Muscle layer of duodenum (tissue), 2 donors: ENCODE results near the gene BUD13.

ENCODE experiments used
- H3K27ac ChIP-seq: one replicate; pipeline ENCODE4 v1.7.0; 2013; ENCODE audit warnings: mild to moderate bottlenecking, low read length
- H3K27me3 ChIP-seq: one replicate; pipeline ENCODE4 v1.7.0; 2013; ENCODE audit warnings: low read depth, mild to moderate bottlenecking, control low read depth, low read length
- H3K36me3 ChIP-seq, 2 donors: one replicate each; pipeline ENCODE4 v1.7.0; 2013; ENCODE audit warnings: low read length in 2 of 2, control low read depth in 1 of 2, mild to moderate bottlenecking in 1 of 2; ENCODE audit not compliant: insufficient read depth in 2 of 2, control insufficient read depth in 1 of 2
- H3K4me1 ChIP-seq, 2 donors: one replicate each; pipeline ENCODE4 v1.7.0; 2013; ENCODE audit warnings: low read length in 2 of 2, mild to moderate bottlenecking in 2 of 2, control low read depth in 1 of 2, moderate library complexity in 1 of 2; ENCODE audit not compliant: insufficient read depth in 2 of 2, control insufficient read depth in 1 of 2
- H3K4me3 ChIP-seq, 2 donors: one replicate each; pipeline ENCODE4 v1.7.0; 2013; ENCODE audit warnings: low read length in 2 of 2, low read depth in 1 of 2, mild to moderate bottlenecking in 1 of 2
- H3K9me3 ChIP-seq, 2 donors: one replicate each; pipeline ENCODE4 v1.7.0; 2013; ENCODE audit warnings: low read length in 2 of 2, control low read depth in 1 of 2, mild to moderate bottlenecking in 1 of 2; ENCODE audit not compliant: control insufficient read depth in 1 of 2
- donor health status: healthy.

The BUD13 gene

GRCh38 chr11:116725434-116726221 is 47.2 kb downstream of the BUD13 start:
- Histone ChIP-seq H3K27ac (no peak overlapping the region), H3K36me3 (no peaks in the 10 kb centered on the region), H3K4me1 (no peaks in the 10 kb centered on the region), H3K27me3 (no peaks in the 10 kb centered on the region), H3K9me3 (no peaks in the 10 kb centered on the region), H3K4me3 (no peak overlapping the region)

- Histone ChIP-seq H3K27ac (no peak overlapping the region), H3K27me3 (no peaks in the 10 kb centered on the region), H3K4me1 (no peaks in the 10 kb centered on the region), H3K4me3 (no peak overlapping the region), H3K9me3 (no peaks in the 10 kb centered on the region), H3K36me3 (no peaks in the 10 kb centered on the region)
Measured at GRCh38 chr11:116724813-116725212, 48.0 kb downstream of the BUD13 start.

- Histone ChIP-seq H3K27me3 (no peaks in the 10 kb centered on the region), H3K36me3 (no peaks in the 10 kb centered on the region), H3K4me3 (no peak overlapping the region), H3K27ac (no peak overlapping the region), H3K4me1 (no peaks in the 10 kb centered on the region), H3K9me3 (no peaks in the 10 kb centered on the region)
Measured at GRCh38 chr11:116723511-116723910, 49.3 kb downstream of the BUD13 start.

- Histone ChIP-seq H3K9me3 (no peaks in the 10 kb centered on the region), H3K27me3 (no peaks in the 10 kb centered on the region)
Measured at GRCh38 chr11:116721988-116722387, 50.8 kb downstream of the BUD13 start.

GRCh38 chr11:116720895-116721294 is 51.9 kb downstream of the BUD13 start:
- H3K27ac ChIP-seq = no peak overlapping the region
- H3K9me3 ChIP-seq = no peaks in the 10 kb centered on the region
- H3K4me1 ChIP-seq = no peaks in the 10 kb centered on the region
- no peak overlapping the region for H3K4me3 ChIP-seq
- no peaks in the 10 kb centered on the region for H3K27me3 ChIP-seq
- no peaks in the 10 kb centered on the region for H3K36me3 ChIP-seq

More at GRCh38 chr11:116721988-116722387, 50.8 kb downstream of the BUD13 start:
- no peak overlapping the region for H3K4me3 ChIP-seq
- no peak overlapping the region for H3K27ac ChIP-seq
- no peaks in the 10 kb centered on the region for H3K36me3 ChIP-seq
- H3K4me1 ChIP-seq = no peaks in the 10 kb centered on the region

- Histone ChIP-seq H3K36me3 (no peaks in the 10 kb centered on the region), H3K4me3 (no peak overlapping the region), H3K27me3 (no peaks in the 10 kb centered on the region), H3K9me3 (no peaks in the 10 kb centered on the region), H3K4me1 (no peaks in the 10 kb centered on the region), H3K27ac (no peak overlapping the region)
Measured at GRCh38 chr11:116718955-116719501, 53.8 kb downstream of the BUD13 start.

GRCh38 chr11:116716621-116717020 is 56.2 kb downstream of the BUD13 start:
- H3K4me3 ChIP-seq = no peak overlapping the region
- H3K9me3 ChIP-seq = no peaks in the 10 kb centered on the region
- no peaks in the 10 kb centered on the region for H3K36me3 ChIP-seq
- H3K27me3 ChIP-seq = no peaks in the 10 kb centered on the region
- no peak overlapping the region for H3K27ac ChIP-seq
- H3K4me1 ChIP-seq = no peaks in the 10 kb centered on the region

- Histone ChIP-seq H3K4me1 (no peaks in the 10 kb centered on the region), H3K4me3 (no peak overlapping the region), H3K27ac (no peak overlapping the region), H3K9me3 (no peaks in the 10 kb centered on the region), H3K27me3 (no peaks in the 10 kb centered on the region), H3K36me3 (no peaks in the 10 kb centered on the region)
Measured at GRCh38 chr11:116715383-116715782, 57.4 kb downstream of the BUD13 start.

GRCh38 chr11:116714902-116715301 is 57.9 kb downstream of the BUD13 start:
- H3K4me3 ChIP-seq = no peak overlapping the region
- H3K27me3 ChIP-seq = no peaks in the 10 kb centered on the region
- no peak overlapping the region for H3K27ac ChIP-seq
- H3K9me3 ChIP-seq = no peaks in the 10 kb centered on the region
- H3K36me3 ChIP-seq = no peaks in the 10 kb centered on the region
- no peaks in the 10 kb centered on the region for H3K4me1 ChIP-seq

GRCh38 chr11:116712428-116712827 is 60.4 kb downstream of the BUD13 start:
- Histone ChIP-seq H3K36me3 (no peaks in the 10 kb centered on the region), H3K4me1 (no peaks in the 10 kb centered on the region), H3K9me3 (no peaks in the 10 kb centered on the region), H3K27ac (no peak overlapping the region), H3K4me3 (no peak overlapping the region), H3K27me3 (no peaks in the 10 kb centered on the region)

GRCh38 chr11:116710762-116711161 is 62.0 kb downstream of the BUD13 start:
- no peaks in the 10 kb centered on the region for H3K4me1 ChIP-seq
- no peak overlapping the region for H3K4me3 ChIP-seq
- no peak overlapping the region for H3K27ac ChIP-seq
- no peaks in the 10 kb centered on the region for H3K9me3 ChIP-seq
- no peaks in the 10 kb centered on the region for H3K36me3 ChIP-seq
- no peaks in the 10 kb centered on the region for H3K27me3 ChIP-seq
